Measurements from ENCODE around the gene ZNF554.

DNA sequence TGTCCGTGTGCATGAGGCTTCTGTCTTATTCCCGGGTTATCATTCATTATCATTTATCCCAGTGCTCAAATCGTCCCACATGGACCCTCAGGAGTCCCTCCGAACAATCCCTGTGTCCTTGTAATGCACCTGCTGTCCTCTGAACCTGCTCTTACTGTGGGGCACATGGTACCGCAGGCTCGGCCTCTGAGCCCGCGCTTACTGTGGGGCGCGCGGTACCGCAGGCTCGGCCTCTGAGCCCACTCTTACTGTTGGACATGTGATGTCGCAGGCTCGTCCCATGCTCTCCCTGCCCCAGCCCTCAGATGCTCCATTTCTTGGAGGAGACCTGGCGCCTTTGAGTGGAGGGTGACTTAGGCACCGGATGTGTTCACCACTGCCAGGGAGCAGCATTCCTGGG, 16.8 kb upstream of the ZNF554 start:
- TF ChIP-seq, protein P1, sequence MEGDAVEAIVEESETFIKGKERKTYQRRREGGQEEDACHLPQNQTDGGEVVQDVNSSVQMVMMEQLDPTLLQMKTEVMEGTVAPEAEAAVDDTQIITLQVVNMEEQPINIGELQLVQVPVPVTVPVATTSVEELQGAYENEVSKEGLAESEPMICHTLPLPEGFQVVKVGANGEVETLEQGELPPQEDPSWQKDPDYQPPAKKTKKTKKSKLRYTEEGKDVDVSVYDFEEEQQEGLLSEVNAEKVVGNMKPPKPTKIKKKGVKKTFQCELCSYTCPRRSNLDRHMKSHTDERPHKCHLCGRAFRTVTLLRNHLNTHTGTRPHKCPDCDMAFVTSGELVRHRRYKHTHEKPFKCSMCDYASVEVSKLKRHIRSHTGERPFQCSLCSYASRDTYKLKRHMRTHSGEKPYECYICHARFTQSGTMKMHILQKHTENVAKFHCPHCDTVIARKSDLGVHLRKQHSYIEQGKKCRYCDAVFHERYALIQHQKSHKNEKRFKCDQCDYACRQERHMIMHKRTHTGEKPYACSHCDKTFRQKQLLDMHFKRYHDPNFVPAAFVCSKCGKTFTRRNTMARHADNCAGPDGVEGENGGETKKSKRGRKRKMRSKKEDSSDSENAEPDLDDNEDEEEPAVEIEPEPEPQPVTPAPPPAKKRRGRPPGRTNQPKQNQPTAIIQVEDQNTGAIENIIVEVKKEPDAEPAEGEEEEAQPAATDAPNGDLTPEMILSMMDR (IDR thresholded peaks at IDR 0.05), result no peak
- TF ChIP-seq POLR2A (IDR thresholded peaks at IDR 0.05), result no peak
